Activated CD4-positive, alpha-beta T cell treated with anti-CD3 and anti-CD28 coated beads for 4 hours (primary cell): ENCODE measurements around the gene STXBP5L.
"Not testable (repeated sequence)": the region's sequence is repeated elsewhere in the genome, so short reads cannot be mapped to it uniquely, and the experiment has no call there.

Experiments
- DNase-seq, 2 donors: peaks; one replicate each; pipeline ENCODE4 v3.0.0-alpha.2; 2020

STXBP5L gene

DNA sequence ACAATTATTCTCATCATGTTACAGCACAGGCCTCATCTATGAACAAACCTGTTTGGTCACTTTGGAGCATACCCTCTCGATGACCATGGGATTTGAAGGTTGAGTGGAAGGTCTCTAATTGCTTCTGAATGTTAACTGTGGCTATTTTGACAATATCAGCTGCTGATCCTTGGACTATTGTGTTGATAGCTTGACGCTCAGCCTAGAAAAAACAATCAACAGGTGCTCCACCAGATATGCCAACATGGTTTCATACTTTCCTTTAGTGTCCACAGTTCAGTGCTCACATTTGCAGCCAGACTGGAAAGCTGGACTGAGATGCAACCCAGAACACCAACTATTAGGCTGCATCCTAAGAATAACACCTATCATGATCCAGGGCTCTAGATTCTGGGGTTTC lies 528.1 kb downstream of the STXBP5L start:
- DNase-seq: no peak

DNA sequence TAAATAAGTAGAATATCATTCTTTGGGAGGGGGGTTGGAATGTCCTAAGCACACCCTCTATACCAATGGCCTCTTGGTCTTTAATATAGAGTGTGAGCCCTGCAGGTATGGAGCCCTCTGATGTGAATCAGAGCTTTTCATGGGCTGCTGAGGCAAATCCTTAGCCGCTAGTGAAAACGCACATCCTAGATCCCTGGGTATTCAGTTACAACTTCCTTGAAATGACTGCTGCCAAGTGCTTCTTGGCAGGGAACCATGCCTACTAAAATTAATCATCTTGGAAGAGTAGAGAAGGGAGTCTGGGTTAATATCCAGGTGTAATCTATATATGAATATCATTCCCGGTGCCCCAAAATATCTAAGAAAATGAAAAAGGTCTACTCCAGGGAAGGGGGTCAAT lies 528.6 kb downstream of the STXBP5L start:
- DNase-seq: no peak

DNA sequence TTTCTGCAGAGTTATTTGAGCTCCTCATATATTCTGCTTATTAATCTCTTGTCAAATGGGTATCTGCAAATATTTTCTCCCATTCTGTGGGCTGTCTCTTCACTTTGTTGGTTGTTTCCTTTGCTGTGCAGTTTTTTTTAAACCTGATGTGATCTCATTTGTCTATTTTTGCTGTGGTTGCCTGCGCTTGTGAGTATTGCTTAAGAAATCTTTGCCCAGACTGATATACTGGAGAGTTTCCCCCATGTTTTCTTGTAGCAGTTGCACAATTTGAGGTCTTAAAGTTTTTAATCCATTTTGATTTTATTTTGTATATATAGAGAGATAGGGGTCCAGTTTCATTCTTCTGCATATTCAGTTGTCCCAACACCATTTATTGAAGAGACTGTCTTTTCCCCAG lies 535.5 kb downstream of the STXBP5L start:
- no peak for DNase-seq

DNA sequence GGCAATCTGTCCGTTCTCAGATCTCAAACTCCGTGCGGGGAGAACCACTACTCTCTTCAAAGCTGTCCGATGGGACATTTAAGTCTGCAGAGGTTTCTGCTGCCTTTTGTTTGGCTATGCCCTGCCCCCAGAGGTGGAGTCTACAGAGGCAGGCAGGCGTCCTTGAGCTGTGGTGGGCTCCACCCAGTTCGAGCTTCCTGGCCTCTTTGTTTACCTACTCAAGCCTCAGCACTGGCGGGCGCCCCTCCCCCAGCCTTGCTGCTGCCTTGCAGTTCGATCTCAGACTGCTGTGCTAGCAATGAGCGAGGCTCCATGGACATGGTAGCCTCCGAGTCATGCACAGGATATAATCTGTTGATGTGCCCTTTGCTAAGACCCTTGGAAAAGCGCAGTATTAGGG lies 543.7 kb downstream of the STXBP5L start:
- DNase-seq: not testable (repeated sequence)

DNA sequence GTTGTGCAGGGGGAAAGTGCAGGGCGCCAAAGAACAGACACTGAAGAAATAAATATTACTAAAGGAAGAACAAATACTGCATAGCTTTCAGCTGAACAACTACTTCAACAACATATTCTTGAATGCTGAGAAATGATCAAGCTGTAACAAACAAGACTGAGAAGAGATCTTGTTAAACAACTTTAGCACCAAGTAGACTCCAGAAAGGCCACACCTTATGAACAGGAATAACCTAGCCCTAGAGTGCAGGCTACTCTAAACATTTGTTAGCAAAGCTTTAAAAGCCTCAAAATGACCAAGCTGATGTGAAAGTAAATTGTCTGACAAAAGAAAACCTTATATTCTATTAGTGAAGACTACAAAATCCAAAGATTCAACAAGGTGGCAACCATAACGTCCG lies 554.6 kb downstream of the STXBP5L start:
- DNase-seq: no peak

DNA sequence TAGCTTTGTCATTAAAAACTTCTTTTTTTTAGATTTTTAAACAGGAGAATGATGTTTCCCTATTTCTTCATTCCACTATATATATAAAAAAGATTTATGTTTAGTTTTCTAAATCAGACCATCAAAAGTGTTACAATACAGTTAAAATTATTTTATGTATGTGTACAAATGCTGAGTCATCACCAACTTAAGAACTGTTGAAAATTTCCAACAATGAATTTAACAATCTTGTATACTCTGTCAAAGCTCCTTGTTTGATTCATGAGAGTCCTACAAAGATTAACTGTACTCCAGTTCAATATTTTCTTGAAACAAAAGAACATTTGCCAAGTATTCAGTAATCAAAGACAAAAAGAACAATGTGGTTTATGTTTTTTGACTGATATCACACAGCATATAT lies 555.7 kb downstream of the STXBP5L start:
- no peak for DNase-seq

DNA sequence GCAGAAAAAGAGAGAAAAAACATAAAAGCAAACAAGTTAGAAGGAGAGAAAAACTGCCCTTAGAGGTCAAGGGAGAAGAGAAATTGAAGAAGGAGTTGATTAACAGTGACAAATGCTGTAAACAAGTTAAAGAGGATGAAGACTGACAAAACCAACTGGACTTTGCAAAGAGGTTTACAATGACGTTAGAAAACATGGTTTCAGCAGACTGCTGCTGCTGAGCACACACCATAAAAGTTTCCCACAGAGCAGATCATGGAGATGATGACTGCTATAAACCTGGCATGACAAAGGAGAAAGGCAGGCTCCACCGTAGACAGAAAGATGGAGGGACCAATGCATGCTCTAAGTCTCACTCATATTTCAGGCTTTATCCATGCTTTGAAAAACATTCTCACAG lies 559.1 kb downstream of the STXBP5L start:
- DNase-seq: no peak

DNA sequence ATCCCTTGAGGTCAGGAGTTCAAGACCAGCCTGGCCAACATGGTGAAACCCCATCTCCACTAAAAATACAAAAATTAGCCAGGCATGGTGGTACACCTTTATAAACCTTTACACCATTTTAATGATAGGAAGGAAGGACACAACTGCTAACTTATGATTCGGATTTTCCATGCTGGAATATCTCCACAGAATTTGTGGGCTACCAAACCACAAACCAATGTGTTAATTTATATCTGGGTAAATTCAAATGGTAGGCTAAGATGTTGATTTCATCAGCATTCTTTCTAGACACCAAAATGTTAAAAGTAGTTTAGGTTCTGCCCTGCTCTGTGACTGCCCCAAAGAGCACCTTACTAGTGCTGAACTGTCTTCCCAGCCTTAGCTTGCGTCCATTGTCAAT lies 565.0 kb downstream of the STXBP5L start:
- no peak for DNase-seq
